C4-2B (cell line): ENCODE results near the gene A2M.

Source experiments
- CTCF ChIP-seq: fragments of 450-650 bp; conservative IDR thresholded peaks from 2 replicates; pipeline ENCODE4 v1.5.1; 2017; ENCODE audit warnings: mild to moderate bottlenecking
- ZFX ChIP-seq: fragments of 450-650 bp; IDR thresholded peaks from 2 replicates; pipeline ENCODE4 v1.6.1; 2017

- no peak for TF ChIP-seq CTCF
- no peak for TF ChIP-seq ZFX
Observed at GRCh38 chr12:9101018-9101687, 14.6 kb downstream of the A2M start.
